SK-N-SH treated with all-trans-retinoic acid at 6 μM for 48 hours (cell line): ENCODE data around the gene WDR83.

ENCODE experiments used
- CREB5 ChIP-seq: fragments of 250-450 bp; sonication (Bioruptor Pico); IDR thresholded peaks from 2 replicates; pipeline ENCODE4 v1.5.1; 2020; ENCODE audit warnings: low read depth, mild to moderate bottlenecking, moderate library complexity
- CSDC2 ChIP-seq: fragments of 250-450 bp; sonication (Bioruptor Pico); IDR thresholded peaks from 2 replicates; pipeline ENCODE4 v1.5.0; 2020; ENCODE audit warnings: mild to moderate bottlenecking, moderate library complexity
- GLIS3 ChIP-seq: fragments of 250-450 bp; sonication (Bioruptor Pico); IDR thresholded peaks from 2 replicates; pipeline ENCODE4 v1.5.0; 2020; ENCODE audit warnings: mild to moderate bottlenecking, moderate library complexity
- ZC3H10 ChIP-seq: fragments of 250-450 bp; sonication (Bioruptor Pico); IDR thresholded peaks from 2 replicates; pipeline ENCODE4 v1.5.1; 2021; ENCODE audit warnings: mild to moderate bottlenecking, moderate library complexity
- ZFP3 ChIP-seq: fragments of 250-450 bp; sonication (Bioruptor Pico); IDR thresholded peaks from 2 replicates; pipeline ENCODE4 v1.5.0; 2020; ENCODE audit warnings: mild to moderate bottlenecking, moderate library complexity
- ZNF565 ChIP-seq: fragments of 450-650 bp; formaldehyde crosslinking; conservative IDR thresholded peaks from 2 replicates; pipeline ENCODE4 v1.5.0; 2020; ENCODE audit warnings: low read depth, mild to moderate bottlenecking, moderate library complexity

- TF ChIP-seq ZNF565 (CRISPR knock-in tag) (no peak), CREB5 (CRISPR knock-in tag) (no peak), ZFP3 (no peak), ZC3H10 (CRISPR knock-in tag) (no peak), CSDC2 (CRISPR knock-in tag) (no peak), GLIS3 (no peak)
Measured at GRCh38 chr19:12701596-12702282, 35.1 kb downstream of the WDR83 start.
